Adrenal gland (tissue), 5 donors: ENCODE measurements around the gene TASOR2.

Experiments used
- POLR2A ChIP-seq, 2 donors: fragments of 450-650 bp; IDR thresholded peaks; one replicate each; pipeline ENCODE4 v1.6.1; 2017; ENCODE audit warnings: antibody characterized with exemption in 2 of 2, mild to moderate bottlenecking in 2 of 2, moderate library complexity in 1 of 2
- TF ChIP-seq, protein P1 (sequence below), 6 experiments: fragments of 450-650 bp in 4 of 6; fragments of 200-600 bp in 2 of 6; sonication (generic) in 1 of 6; IDR thresholded peaks; 1 replicate in 5 of 6; 2 replicates in 1 of 6; pipeline versions ENCODE4 v1.5.1 to v1.8.0; 2016 to 2021; ENCODE audit warnings: antibody characterized with exemption in 6 of 6, mild to moderate bottlenecking in 2 of 6, moderate library complexity in 1 of 6
- donor health status: DM: no; HTN: no; CAD: no.

GRCh38 chr10:5648494-5649457 lies 35.9 kb upstream of the TASOR2 start:
- TF ChIP-seq, protein P1, sequence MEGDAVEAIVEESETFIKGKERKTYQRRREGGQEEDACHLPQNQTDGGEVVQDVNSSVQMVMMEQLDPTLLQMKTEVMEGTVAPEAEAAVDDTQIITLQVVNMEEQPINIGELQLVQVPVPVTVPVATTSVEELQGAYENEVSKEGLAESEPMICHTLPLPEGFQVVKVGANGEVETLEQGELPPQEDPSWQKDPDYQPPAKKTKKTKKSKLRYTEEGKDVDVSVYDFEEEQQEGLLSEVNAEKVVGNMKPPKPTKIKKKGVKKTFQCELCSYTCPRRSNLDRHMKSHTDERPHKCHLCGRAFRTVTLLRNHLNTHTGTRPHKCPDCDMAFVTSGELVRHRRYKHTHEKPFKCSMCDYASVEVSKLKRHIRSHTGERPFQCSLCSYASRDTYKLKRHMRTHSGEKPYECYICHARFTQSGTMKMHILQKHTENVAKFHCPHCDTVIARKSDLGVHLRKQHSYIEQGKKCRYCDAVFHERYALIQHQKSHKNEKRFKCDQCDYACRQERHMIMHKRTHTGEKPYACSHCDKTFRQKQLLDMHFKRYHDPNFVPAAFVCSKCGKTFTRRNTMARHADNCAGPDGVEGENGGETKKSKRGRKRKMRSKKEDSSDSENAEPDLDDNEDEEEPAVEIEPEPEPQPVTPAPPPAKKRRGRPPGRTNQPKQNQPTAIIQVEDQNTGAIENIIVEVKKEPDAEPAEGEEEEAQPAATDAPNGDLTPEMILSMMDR (IDR thresholded peaks at IDR 0.05): no peak
- no peak for TF ChIP-seq POLR2A (IDR thresholded peaks at IDR 0.05)
